ENCODE results near the gene TMEM39B.

DNA sequence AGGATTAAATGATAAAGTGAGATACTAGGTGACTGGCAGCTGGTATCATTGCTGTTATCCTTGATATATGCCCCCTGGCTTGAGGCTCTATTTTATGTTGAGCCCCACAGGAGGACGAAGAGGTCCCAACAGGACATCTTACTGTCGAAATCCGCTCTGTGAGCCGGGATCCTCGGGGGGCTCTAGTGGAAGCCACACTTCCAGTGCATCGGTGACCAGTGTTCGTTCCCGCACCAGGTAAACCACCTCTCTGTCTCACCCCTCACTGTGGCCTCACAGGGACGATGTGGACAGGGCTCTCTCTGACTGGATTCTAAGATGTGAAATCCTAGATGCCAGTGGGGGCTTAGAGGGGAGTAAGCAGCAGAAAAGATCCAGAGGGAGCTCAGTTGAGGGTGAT lies 2.1 kb downstream of the TMEM39B start:
- TF ChIP-seq, protein P1, sequence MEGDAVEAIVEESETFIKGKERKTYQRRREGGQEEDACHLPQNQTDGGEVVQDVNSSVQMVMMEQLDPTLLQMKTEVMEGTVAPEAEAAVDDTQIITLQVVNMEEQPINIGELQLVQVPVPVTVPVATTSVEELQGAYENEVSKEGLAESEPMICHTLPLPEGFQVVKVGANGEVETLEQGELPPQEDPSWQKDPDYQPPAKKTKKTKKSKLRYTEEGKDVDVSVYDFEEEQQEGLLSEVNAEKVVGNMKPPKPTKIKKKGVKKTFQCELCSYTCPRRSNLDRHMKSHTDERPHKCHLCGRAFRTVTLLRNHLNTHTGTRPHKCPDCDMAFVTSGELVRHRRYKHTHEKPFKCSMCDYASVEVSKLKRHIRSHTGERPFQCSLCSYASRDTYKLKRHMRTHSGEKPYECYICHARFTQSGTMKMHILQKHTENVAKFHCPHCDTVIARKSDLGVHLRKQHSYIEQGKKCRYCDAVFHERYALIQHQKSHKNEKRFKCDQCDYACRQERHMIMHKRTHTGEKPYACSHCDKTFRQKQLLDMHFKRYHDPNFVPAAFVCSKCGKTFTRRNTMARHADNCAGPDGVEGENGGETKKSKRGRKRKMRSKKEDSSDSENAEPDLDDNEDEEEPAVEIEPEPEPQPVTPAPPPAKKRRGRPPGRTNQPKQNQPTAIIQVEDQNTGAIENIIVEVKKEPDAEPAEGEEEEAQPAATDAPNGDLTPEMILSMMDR (IDR thresholded peaks at IDR 0.05) = no peak
- TF ChIP-seq POLR2A (IDR thresholded peaks at IDR 0.05) = no peak

Data from breast epithelium (tissue), 3 donors.